WTC11 (cell line): ENCODE data around the gene NACA. TPM values are rescaled to one million over a fixed set of nuclear protein-coding genes. Genes with fewer than 3 reads are reported as not detected.

Source experiments
- ATAC-seq: fragments of 200-7000 bp; cut with Tn5 transposase; 2 replicates; pipeline ENCODE4 v1.10.0; 2021; ENCODE audit warnings: mild to moderate bottlenecking, moderate library complexity
- CTCF ChIA-PET: fragments of 300-600 bp; sonication (Branson Sonifier 250); formaldehyde crosslinking; loops from one replicate; lab custom pipeline; 2021; ENCODE audit warnings: antibody characterized with exemption; lab: Charles Lee
- POLR2A ChIA-PET: fragments of 350-600 bp; sonication (Branson Sonifier 250); formaldehyde crosslinking; loops from one replicate; lab custom pipeline; 2021; ENCODE audit warnings: antibody characterized with exemption; lab: Charles Lee
- DNase-seq: peaks from one replicate; pipeline ENCODE4 v3.0.0; 2021; ENCODE audit warnings: low spot score
- H3K27ac Mint-ChIP-seq: 2 replicates; pipeline ENCODE4 v1.8.0; 2021; ENCODE audit warnings: mixed read lengths
- H3K27me3 Mint-ChIP-seq: 2 replicates; pipeline ENCODE4 v1.8.0; 2021; ENCODE audit warnings: low read depth, mild to moderate bottlenecking, moderate library complexity, mixed read lengths
- H3K36me3 Mint-ChIP-seq: 2 replicates; pipeline ENCODE4 v1.8.0; 2021; ENCODE audit warnings: mixed read lengths
- H3K4me1 Mint-ChIP-seq: 2 replicates; pipeline ENCODE4 v1.8.0; 2022; ENCODE audit warnings: mixed read lengths
- H3K4me3 Mint-ChIP-seq: 2 replicates; pipeline ENCODE4 v1.8.0; 2021; ENCODE audit warnings: mild to moderate bottlenecking, moderate library complexity, mixed read lengths
- H3K9me3 Mint-ChIP-seq: 2 replicates; pipeline ENCODE4 v1.8.0; 2021; ENCODE audit warnings: mixed read lengths
- AFF4 ChIP-seq: sonication (generic); formaldehyde crosslinking; IDR thresholded peaks from 2 replicates; pipeline ENCODE4 v1.8.1; 2023; ENCODE audit warnings: mild to moderate bottlenecking, missing genetic modification reagents, borderline replicate concordance
- ARID4B ChIP-seq: sonication (generic); formaldehyde crosslinking; IDR thresholded peaks from 2 replicates; pipeline ENCODE4 v1.8.0; 2023; ENCODE audit warnings: missing genetic modification reagents, mild to moderate bottlenecking, borderline replicate concordance
- ATF1 ChIP-seq: sonication (generic); formaldehyde crosslinking; IDR thresholded peaks from 2 replicates; pipeline ENCODE4 v1.8.1; 2023; ENCODE audit warnings: mild to moderate bottlenecking, moderate library complexity, missing genetic modification reagents
- CREM ChIP-seq: sonication (generic); formaldehyde crosslinking; IDR thresholded peaks from 2 replicates; pipeline ENCODE4 v1.8.1; 2022; ENCODE audit warnings: mild to moderate bottlenecking, missing genetic modification reagents, moderate library complexity
- EMX1 ChIP-seq: fragments of 250-450 bp; sonication (Bioruptor Pico); IDR thresholded peaks from 2 replicates; pipeline ENCODE4 v1.8.0; 2021; ENCODE audit warnings: mild to moderate bottlenecking
- IRF2 ChIP-seq: sonication (generic); formaldehyde crosslinking; IDR thresholded peaks from 2 replicates; pipeline ENCODE4 v1.8.0; 2022; ENCODE audit warnings: low read depth, missing genetic modification reagents, borderline replicate concordance
- JUN ChIP-seq: sonication (generic); formaldehyde crosslinking; IDR thresholded peaks from 2 replicates; pipeline ENCODE4 v1.8.0; 2023; ENCODE audit warnings: mild to moderate bottlenecking, missing genetic modification reagents
- KAT7 ChIP-seq: sonication (generic); formaldehyde crosslinking; IDR thresholded peaks from 2 replicates; pipeline ENCODE4 v1.8.1; 2023; ENCODE audit warnings: missing genetic modification reagents, mild to moderate bottlenecking, borderline replicate concordance
- MYBL2 ChIP-seq: sonication (generic); formaldehyde crosslinking; IDR thresholded peaks from 2 replicates; pipeline ENCODE4 v1.8.1; 2023; ENCODE audit warnings: mild to moderate bottlenecking, moderate library complexity, missing genetic modification reagents
- NFATC4 ChIP-seq: fragments of 250-450 bp; sonication (Bioruptor Pico); IDR thresholded peaks from 2 replicates; pipeline ENCODE4 v1.9.0; 2021; ENCODE audit warnings: mild to moderate bottlenecking
- OVOL2 ChIP-seq: fragments of 250-450 bp; sonication (Bioruptor Pico); IDR thresholded peaks from 2 replicates; pipeline ENCODE4 v1.9.0; 2021; ENCODE audit warnings: mild to moderate bottlenecking, borderline replicate concordance
- PRDM15 ChIP-seq: sonication (generic); formaldehyde crosslinking; IDR thresholded peaks from 2 replicates; pipeline ENCODE4 v1.8.0; 2022; ENCODE audit warnings: missing genetic modification reagents
- SMAD4 ChIP-seq: sonication (generic); formaldehyde crosslinking; IDR thresholded peaks from 2 replicates; pipeline ENCODE4 v1.8.0; 2022; ENCODE audit warnings: mild to moderate bottlenecking, missing genetic modification reagents
- SOX15 ChIP-seq: fragments of 250-450 bp; sonication (Bioruptor Pico); IDR thresholded peaks from 2 replicates; pipeline ENCODE4 v1.9.0; 2021; ENCODE audit warnings: mild to moderate bottlenecking
- ZNF121 ChIP-seq: sonication (generic); formaldehyde crosslinking; IDR thresholded peaks from 2 replicates; pipeline ENCODE4 v1.8.0; 2023; ENCODE audit warnings: missing genetic modification reagents
- total RNA-seq: library from RNA; stranded (reverse); gene quantifications from 3 replicates; pipeline ENCODE4 v1.2.3, GENCODE V29; 2021

The NACA gene
- total RNA-seq, 1 experiment from 2014 or later: 987 TPM

- TF ChIP-seq PRDM15 (CRISPR knock-in tag): no peak
These were observed 10.6 kb downstream of the NACA start (continued) for GRCh38 chr12:56714431-56714929.

GRCh38 chr12:56713345-56713744, 11.8 kb downstream of the NACA start:
- H3K27me3 Mint-ChIP-seq: no peaks in the 10 kb centered on the region
- CTCF ChIA-PET: no interaction called here
- no peaks in the 10 kb centered on the region for H3K9me3 Mint-ChIP-seq
- ATAC-seq (no peak), DNase-seq (no peak)
- peaks cover 54% of the 10 kb centered on the region for H3K36me3 Mint-ChIP-seq
- H3K4me1 Mint-ChIP-seq: peaks cover 19% of the 10 kb centered on the region
- TF ChIP-seq NFATC4 (CRISPR knock-in tag) (no peak), JUN (CRISPR knock-in tag) (no peak), EMX1 (CRISPR knock-in tag) (no peak), IRF2 (CRISPR knock-in tag) (no peak), KAT7 (CRISPR knock-in tag) (no peak), ARID4B (CRISPR knock-in tag) (no peak), ZNF121 (CRISPR knock-in tag) (no peak), ATF1 (CRISPR knock-in tag) (no peak), AFF4 (CRISPR knock-in tag) (no peak), CREM (no peak), SMAD4 (CRISPR knock-in tag) (no peak), SOX15 (no peak), OVOL2 (CRISPR knock-in tag) (no peak), MYBL2 (no peak)
- POLR2A ChIA-PET: no interaction called here
- no peak overlapping the region for H3K27ac Mint-ChIP-seq
- H3K4me3 Mint-ChIP-seq: no peak overlapping the region
